Fibroblast of skin of left biceps (primary cell): Measurements from ENCODE around the gene SAGE1.
"Not testable (repeated sequence)": the region's sequence is repeated elsewhere in the genome, so short reads cannot be mapped to it uniquely, and the experiment has no call there.

Source experiments
- DNase-seq, 2 experiments: peaks; one replicate each; pipeline ENCODE4 v3.0.0-alpha.2; 2013; ENCODE audit warnings: low read depth in 2 of 2

The SAGE1 gene

GRCh38 chrX:135893294-135893817, at the start of gene SAGE1, which contains the start of gene CT45A10:
Gene SAGE1, plus strand, starts transcription at chrX:135893716. Its CDS starts 2,527 bp downstream, at chrX:135896243.
Gene CT45A10, minus strand, starts transcription at chrX:135893444. Its CDS starts 8,100 bp downstream, at chrX:135885344.
- no peak for DNase-seq

- DNase-seq, result not testable (repeated sequence)
Observed at GRCh38 chrX:135854438-135854837, 39.1 kb upstream of the SAGE1 start, which contains the start of gene CT45A8. Gene CT45A8, minus strand, starts transcription at chrX:135854538. Its CDS starts 3,755 bp downstream, at chrX:135850783.

GRCh38 chrX:135871712-135872111, 21.8 kb upstream of the SAGE1 start, which contains the start of gene CT45A9:
Gene CT45A9, minus strand, starts transcription at chrX:135871812. Its CDS starts 3,751 bp downstream, at chrX:135868061.
- DNase-seq, result not testable (repeated sequence)

GRCh38 chrX:135882741-135883140, 10.8 kb upstream of the SAGE1 start:
- not testable (repeated sequence) for DNase-seq

GRCh38 chrX:135888230-135888629, 5.3 kb upstream of the SAGE1 start:
- not testable (repeated sequence) for DNase-seq

GRCh38 chrX:135888976-135889375, 4.5 kb upstream of the SAGE1 start:
- not testable (repeated sequence) for DNase-seq

- DNase-seq, result no peak
Observed at GRCh38 chrX:135890087-135890585, 3.4 kb upstream of the SAGE1 start.

GRCh38 chrX:135892781-135893180, 735 bp upstream of the SAGE1 start:
- DNase-seq, result no peak

GRCh38 chrX:135910251-135910650, 16.7 kb downstream of the SAGE1 start:
- no peak for DNase-seq

- DNase-seq, result no peak
Observed at GRCh38 chrX:135914404-135914803, 20.9 kb downstream of the SAGE1 start.

- not testable (repeated sequence) for DNase-seq
Observed at GRCh38 chrX:135920516-135920915, 27.0 kb downstream of the SAGE1 start.

GRCh38 chrX:135923353-135923752, 29.8 kb downstream of the SAGE1 start:
- DNase-seq, result no peak

GRCh38 chrX:135927897-135928296, 34.4 kb downstream of the SAGE1 start:
- no peak for DNase-seq

- no peak for DNase-seq
Observed at GRCh38 chrX:135931644-135932487, 38.4 kb downstream of the SAGE1 start.

- no peak for DNase-seq
Observed at GRCh38 chrX:135944486-135944885, 51.0 kb downstream of the SAGE1 start.

GRCh38 chrX:135951291-135951690, 57.8 kb downstream of the SAGE1 start:
- no peak for DNase-seq
